ENCODE measurements around the gene POLE3. TPM values are rescaled to one million over a fixed set of nuclear protein-coding genes. Genes with fewer than 3 reads are reported as not detected.
"Not testable (repeated sequence)": the region's sequence is repeated elsewhere in the genome, so short reads cannot be mapped to it uniquely, and the experiment has no call there.

POLE3 gene
- total and polyA plus RNA-seq, 4 donors, result 23.1 to 35.2 (median 25.7) TPM

GRCh38 chr9:113409883-113410206 is 630 bp downstream of the POLE3 start:
- H3K27ac ChIP-seq (ENCODE audit: low read depth in 1 of 2, low read length in 2 of 2), result peak overlapping the region in 1 of 2 donors; percentile 72
- 1% methylated on average over 20 of the region's 20 CpGs for WGBS, 2 donors
- H3K9me3 ChIP-seq (ENCODE audit: control insufficient read depth, low read length), result no peaks in the 10 kb centered on the region
- peak overlapping the region; percentile 19 to 43 for H3K4me3 ChIP-seq (ENCODE audit: low read length in 2 of 2)
- intact Hi-C loops (cut with DNase I), result loop anchor here in 1 of 2 donors (10.0 kb wide), 1 partner anchor 135 kb away; the partner anchor contains the start of genes CDC26 and PRPF4
- ATAC-seq (ENCODE audit: low FRiP score) (no peak), DNase-seq (no peak)
- no peaks in the 10 kb centered on the region for H3K4me1 ChIP-seq (ENCODE audit: control insufficient read depth in 1 of 2, insufficient read depth in 2 of 2, low read length in 2 of 2)
- no peaks in the 10 kb centered on the region for H3K36me3 ChIP-seq (ENCODE audit: control insufficient read depth in 1 of 2, insufficient read depth in 2 of 2, low read length in 1 of 2)
- no peaks in the 10 kb centered on the region for H3K27me3 ChIP-seq (ENCODE audit: control insufficient read depth in 1 of 2, insufficient read depth in 2 of 2, low read length in 1 of 2)

GRCh38 chr9:113409481-113409880 is 994 bp downstream of the POLE3 start:
- Histone ChIP-seq H3K27me3 (ENCODE audit: control insufficient read depth in 1 of 2, insufficient read depth in 2 of 2, low read length in 1 of 2) (no peaks in the 10 kb centered on the region), H3K36me3 (ENCODE audit: control insufficient read depth in 1 of 2, insufficient read depth in 2 of 2, low read length in 1 of 2) (no peaks in the 10 kb centered on the region), H3K4me3 (ENCODE audit: low read length in 2 of 2) (peak overlapping the region; percentile 19 to 43), H3K9me3 (ENCODE audit: control insufficient read depth, low read length) (no peaks in the 10 kb centered on the region), H3K4me1 (ENCODE audit: control insufficient read depth in 1 of 2, insufficient read depth in 2 of 2, low read length in 2 of 2) (no peaks in the 10 kb centered on the region), H3K27ac (ENCODE audit: low read depth in 1 of 2, low read length in 2 of 2) (peak overlapping the region in 1 of 2 donors; percentile 72)
- no peak for ATAC-seq (ENCODE audit: low FRiP score)
- peak in 1 of 2 donors; percentile 48 for DNase-seq
- 43 to 47% methylated on average over 10 of the region's 10 CpGs for WGBS, 2 donors
- intact Hi-C loops (cut with DNase I), result loop anchor here in 1 of 2 donors (10.0 kb wide), 1 partner anchor 135 kb away; the partner anchor contains the start of genes CDC26 and PRPF4

- intact Hi-C loops (cut with DNase I), result loop anchor here in 1 of 2 donors (10.0 kb wide), 1 partner anchor 132 kb away; the partner anchor contains the start of genes CDC26 and PRPF4
- not testable (repeated sequence) for ATAC-seq (ENCODE audit: low FRiP score); H3K27ac ChIP-seq (ENCODE audit: low read depth in 1 of 2, low read length in 2 of 2); H3K27me3 ChIP-seq (ENCODE audit: control insufficient read depth in 1 of 2, insufficient read depth in 2 of 2, low read length in 1 of 2); H3K4me1 ChIP-seq (ENCODE audit: control insufficient read depth in 1 of 2, insufficient read depth in 2 of 2, low read length in 2 of 2); H3K9me3 ChIP-seq (ENCODE audit: control insufficient read depth, low read length); H3K4me3 ChIP-seq (ENCODE audit: low read length in 2 of 2); H3K36me3 ChIP-seq (ENCODE audit: control insufficient read depth in 1 of 2, insufficient read depth in 2 of 2, low read length in 1 of 2)
- 18 to 26% methylated on average over 7 of the region's 7 CpGs for WGBS, 2 donors
- peak; percentile 64 to 69 for DNase-seq
Measured at GRCh38 chr9:113406873-113407511, 3.5 kb downstream of the POLE3 start.

- intact Hi-C loops (cut with DNase I), result loop anchor here in 1 of 2 donors (10.0 kb wide), 1 partner anchor 132 kb away; the partner anchor contains the start of genes CDC26 and PRPF4
- not testable (repeated sequence) for H3K4me1 ChIP-seq (ENCODE audit: control insufficient read depth in 1 of 2, insufficient read depth in 2 of 2, low read length in 2 of 2); H3K27ac ChIP-seq (ENCODE audit: low read depth in 1 of 2, low read length in 2 of 2); ATAC-seq (ENCODE audit: low FRiP score); H3K36me3 ChIP-seq (ENCODE audit: control insufficient read depth in 1 of 2, insufficient read depth in 2 of 2, low read length in 1 of 2); DNase-seq; H3K27me3 ChIP-seq (ENCODE audit: control insufficient read depth in 1 of 2, insufficient read depth in 2 of 2, low read length in 1 of 2); H3K4me3 ChIP-seq (ENCODE audit: low read length in 2 of 2); H3K9me3 ChIP-seq (ENCODE audit: control insufficient read depth, low read length)
- WGBS, 2 donors, result 87 to 90% methylated on average over 9 of the region's 9 CpGs
Measured at GRCh38 chr9:113406353-113406752, 4.1 kb downstream of the POLE3 start.

GRCh38 chr9:113403646-113404045 is 6.8 kb downstream of the POLE3 start:
- intact Hi-C loops (cut with DNase I), result loop anchor here (5.0 to 10.0 kb wide), 4 partner anchors 86 to 189 kb away; partner anchors contain the start of genes CDC26 (in 2 of the 2) and PRPF4 (in 2 of the 2)
- H3K27me3 ChIP-seq (ENCODE audit: control insufficient read depth in 1 of 2, insufficient read depth in 2 of 2, low read length in 1 of 2), result no peaks in the 10 kb centered on the region
- no peaks in the 10 kb centered on the region for H3K4me1 ChIP-seq (ENCODE audit: control insufficient read depth in 1 of 2, insufficient read depth in 2 of 2, low read length in 2 of 2)
- DNase-seq, result no peak
- no peaks in the 10 kb centered on the region for H3K9me3 ChIP-seq (ENCODE audit: control insufficient read depth, low read length)
- no peaks in the 10 kb centered on the region for H3K36me3 ChIP-seq (ENCODE audit: control insufficient read depth in 1 of 2, insufficient read depth in 2 of 2, low read length in 1 of 2)
- no peak overlapping the region for H3K4me3 ChIP-seq (ENCODE audit: low read length in 2 of 2)
- no peak overlapping the region for H3K27ac ChIP-seq (ENCODE audit: low read depth in 1 of 2, low read length in 2 of 2)
- 75 to 88% methylated on average over 2 of the region's 2 CpGs for WGBS, 2 donors
- ATAC-seq (ENCODE audit: low FRiP score), result no peak

- H3K27me3 ChIP-seq (ENCODE audit: control insufficient read depth in 1 of 2, insufficient read depth in 2 of 2, low read length in 1 of 2), result no peaks in the 10 kb centered on the region
- ATAC-seq (ENCODE audit: low FRiP score) (peak; percentile 100), DNase-seq (peak; percentile 100)
- peak within 1 kb of the TSS; percentile 35 to 68 for H3K4me3 ChIP-seq (ENCODE audit: low read length in 2 of 2)
- H3K27ac ChIP-seq (ENCODE audit: low read depth in 1 of 2, low read length in 2 of 2), result peak within 1 kb of the TSS; percentile 19 to 32
- H3K36me3 ChIP-seq (ENCODE audit: control insufficient read depth in 1 of 2, insufficient read depth in 2 of 2, low read length in 1 of 2), result no peaks in the 10 kb centered on the region
- H3K9me3 ChIP-seq (ENCODE audit: control insufficient read depth, low read length), result no peaks in the 10 kb centered on the region
- 2% methylated on average over 39 to 50 of the region's 50 CpGs for WGBS, 2 donors
- intact Hi-C loops (cut with DNase I), result loop anchor here (2.0 to 10.0 kb wide), 6 partner anchors 84 to 258 kb away; partner anchors contain the start of genes CDC26 (in 2 of the 2), PRPF4 (in 2 of the 2), FKBP15 (in 1 of the 2) and SLC31A1 (in 1 of the 2)
- H3K4me1 ChIP-seq (ENCODE audit: control insufficient read depth in 1 of 2, insufficient read depth in 2 of 2, low read length in 2 of 2), result no peaks in the 10 kb centered on the region
Measured at GRCh38 chr9:113401027-113401792, 9.3 kb downstream of the POLE3 start, which contains the start of gene ALAD. Gene ALAD (minus strand): TSS chr9:113401284. CDS start chr9:113393559, 7,725 bp downstream.

DNA sequence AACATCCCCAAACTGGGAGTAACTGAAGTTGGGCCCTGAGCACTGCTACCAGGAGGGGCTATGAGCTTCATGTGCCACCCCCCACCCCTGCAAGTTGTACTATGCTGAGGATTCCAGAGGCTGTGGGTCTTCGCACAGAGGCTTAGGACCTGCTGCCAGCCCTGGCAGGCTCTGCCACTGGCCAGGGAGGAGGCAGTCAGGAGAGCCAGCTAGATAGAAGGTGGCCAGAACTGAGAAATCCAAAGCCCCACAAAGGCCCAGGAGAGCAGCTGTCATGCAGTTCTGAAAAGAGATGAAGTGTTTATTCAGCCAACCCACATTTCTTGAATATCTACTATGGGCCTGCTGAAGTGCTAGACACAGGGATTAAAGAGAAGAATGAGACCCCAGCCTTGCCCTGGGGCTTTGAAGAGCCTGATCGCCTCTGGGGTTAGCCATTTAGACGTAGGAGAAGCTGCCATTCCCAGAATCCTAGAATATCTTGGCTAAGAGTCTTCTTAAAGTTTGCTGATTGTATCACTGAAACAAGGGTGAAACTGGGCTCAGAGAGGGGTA is 10.8 kb downstream of the POLE3 start:
- Histone ChIP-seq H3K9me3 (ENCODE audit: control insufficient read depth, low read length) (no peaks in the 10 kb centered on the region), H3K27ac (ENCODE audit: low read depth in 1 of 2, low read length in 2 of 2) (no peak overlapping the region), H3K27me3 (ENCODE audit: control insufficient read depth in 1 of 2, insufficient read depth in 2 of 2, low read length in 1 of 2) (no peaks in the 10 kb centered on the region), H3K36me3 (ENCODE audit: control insufficient read depth in 1 of 2, insufficient read depth in 2 of 2, low read length in 1 of 2) (no peaks in the 10 kb centered on the region), H3K4me1 (ENCODE audit: control insufficient read depth in 1 of 2, insufficient read depth in 2 of 2, low read length in 2 of 2) (no peaks in the 10 kb centered on the region), H3K4me3 (ENCODE audit: low read length in 2 of 2) (no peak overlapping the region)
- 55 to 63% methylated on average over 3 of the region's 3 CpGs for WGBS, 2 donors
- intact Hi-C loops (cut with DNase I), result loop anchor here (2.0 to 10.0 kb wide), 6 partner anchors 82 to 259 kb away; partner anchors contain the start of genes CDC26 (in 2 of the 2), PRPF4 (in 2 of the 2), FKBP15 (in 1 of the 2) and SLC31A1 (in 1 of the 2)
- ATAC-seq (ENCODE audit: low FRiP score), result no peak
- peak in 1 of 2 donors; percentile 47 for DNase-seq

DNA sequence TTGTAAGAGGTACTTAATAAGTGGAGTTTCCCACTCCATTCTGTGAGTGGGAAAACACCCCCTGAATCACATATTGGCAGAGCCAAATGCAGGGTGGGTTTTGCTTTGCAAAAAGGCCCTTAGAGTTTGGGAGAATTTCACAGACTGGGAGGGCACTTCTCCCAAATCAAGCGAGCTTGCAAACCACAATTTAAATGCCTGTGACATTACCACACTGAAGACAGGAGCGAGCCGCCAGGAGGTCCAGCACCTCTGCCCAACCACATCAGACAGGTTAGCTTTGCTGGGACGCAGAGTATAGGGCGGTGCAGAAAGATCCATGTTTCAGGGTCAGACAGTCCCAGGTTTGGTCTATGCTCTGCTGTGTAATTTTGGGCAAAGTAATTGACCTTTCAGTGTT is 11.7 kb downstream of the POLE3 start:
- Histone ChIP-seq H3K36me3 (ENCODE audit: control insufficient read depth in 1 of 2, insufficient read depth in 2 of 2, low read length in 1 of 2) (no peaks in the 10 kb centered on the region), H3K27ac (ENCODE audit: low read depth in 1 of 2, low read length in 2 of 2) (no peak overlapping the region), H3K4me3 (ENCODE audit: low read length in 2 of 2) (no peak overlapping the region), H3K4me1 (ENCODE audit: control insufficient read depth in 1 of 2, insufficient read depth in 2 of 2, low read length in 2 of 2) (no peaks in the 10 kb centered on the region), H3K9me3 (ENCODE audit: control insufficient read depth, low read length) (no peaks in the 10 kb centered on the region), H3K27me3 (ENCODE audit: control insufficient read depth in 1 of 2, insufficient read depth in 2 of 2, low read length in 1 of 2) (no peaks in the 10 kb centered on the region)
- DNase-seq (no peak), ATAC-seq (ENCODE audit: low FRiP score) (no peak)
- whole genome bisulfite sequencing, 2 donors, result 92 to 93% methylated on average over 5 of the region's 5 CpGs
- intact Hi-C loops (cut with DNase I), result no loop called here

All from aorta (tissue), 5 donors.